ENCODE results near the gene TMEM190. TPM values are rescaled to one million over a fixed set of nuclear protein-coding genes. Genes with fewer than 3 reads are reported as not detected.

TMEM190 gene
- total RNA-seq, 1 donor from 2014 or later: not detected

GRCh38 chr19:55382013-55382412 is 5.4 kb downstream of the TMEM190 start:
- DNase-seq: no peak
- Histone ChIP-seq H3K4me1 (peaks cover 37% of the 10 kb centered on the region), H3K27me3 (ENCODE audit: low read depth) (peaks cover 9% of the 10 kb centered on the region), H3K27ac (replicated peaks) (no peak overlapping the region), H3K36me3 (peaks cover 1% of the 10 kb centered on the region), H3K9me3 (replicated peaks) (no peaks in the 10 kb centered on the region), H3K4me3 (no peak overlapping the region)
- intact Hi-C loops (cut with micrococcal nuclease): no loop called here
- no peak for TF ChIP-seq CTCF (IDR thresholded peaks at IDR 0.05; ENCODE audit: borderline replicate concordance)

GRCh38 chr19:55382522-55383054 is 6.0 kb downstream of the TMEM190 start:
- Histone ChIP-seq H3K27ac (replicated peaks) (no peak overlapping the region), H3K36me3 (peaks cover 7% of the 10 kb centered on the region), H3K9me3 (replicated peaks) (no peaks in the 10 kb centered on the region), H3K27me3 (ENCODE audit: low read depth) (peaks cover 4% of the 10 kb centered on the region), H3K4me3 (peak overlapping the region; percentile 85), H3K4me1 (peaks cover 40% of the 10 kb centered on the region)
- intact Hi-C loops (cut with micrococcal nuclease): no loop called here
- no peak for DNase-seq
- no peak for TF ChIP-seq CTCF (IDR thresholded peaks at IDR 0.05; ENCODE audit: borderline replicate concordance)

- peak; percentile 46 for DNase-seq
- Histone ChIP-seq H3K4me3 (peak overlapping the region; percentile 85), H3K27me3 (ENCODE audit: low read depth) (no peaks in the 10 kb centered on the region), H3K27ac (replicated peaks) (peak overlapping the region; percentile 95), H3K9me3 (replicated peaks) (no peaks in the 10 kb centered on the region), H3K4me1 (peaks cover 45% of the 10 kb centered on the region), H3K36me3 (peaks cover 16% of the 10 kb centered on the region)
- intact Hi-C loops (cut with micrococcal nuclease): no loop called here
- TF ChIP-seq CTCF (IDR thresholded peaks at IDR 0.05; ENCODE audit: borderline replicate concordance): peak; percentile 45
Measured at GRCh38 chr19:55383279-55384130, 6.9 kb downstream of the TMEM190 start.

GRCh38 chr19:55384131-55384919 is 7.7 kb downstream of the TMEM190 start, which contains the start of gene TMEM238:
TMEM238 (minus strand) TSS chr19:55384292; CDS start chr19:55384259, 33 bp downstream.
- H3K27me3 ChIP-seq (ENCODE audit: low read depth): no peaks in the 10 kb centered on the region
- H3K36me3 ChIP-seq: peaks cover 24% of the 10 kb centered on the region
- TF ChIP-seq CTCF (IDR thresholded peaks at IDR 0.05; ENCODE audit: borderline replicate concordance): no peak
- H3K9me3 ChIP-seq (replicated peaks): no peaks in the 10 kb centered on the region
- peak within 1 kb of the TSS; percentile 85 for H3K4me3 ChIP-seq
- H3K27ac ChIP-seq (replicated peaks): peak within 1 kb of the TSS; percentile 95
- intact Hi-C loops (cut with micrococcal nuclease): no loop called here
- peak; percentile 29 for DNase-seq
- peaks cover 53% of the 10 kb centered on the region for H3K4me1 ChIP-seq

- Histone ChIP-seq H3K4me1 (peaks cover 59% of the 10 kb centered on the region), H3K27ac (replicated peaks) (peak overlapping the region; percentile 95), H3K36me3 (peaks cover 32% of the 10 kb centered on the region), H3K9me3 (replicated peaks) (no peaks in the 10 kb centered on the region), H3K27me3 (ENCODE audit: low read depth) (no peaks in the 10 kb centered on the region), H3K4me3 (peak overlapping the region; percentile 85)
- intact Hi-C loops (cut with micrococcal nuclease): no loop called here
- TF ChIP-seq CTCF (IDR thresholded peaks at IDR 0.05; ENCODE audit: borderline replicate concordance): no peak
- peak; percentile 97 for DNase-seq
Measured at GRCh38 chr19:55384920-55385723, 8.5 kb downstream of the TMEM190 start.

Data from left ventricle myocardium inferior (tissue), 1 donor.